GM12872 (cell line): ENCODE measurements around the gene TMEM139.

Experiments
- TF ChIP-seq, protein P1 (sequence below): IDR thresholded peaks from 3 replicates; pipeline ENCODE4 v1.5.1; 2011; ENCODE audit warnings: low read depth, mild to moderate bottlenecking, low read length, moderate library complexity; ENCODE audit not compliant: insufficient read depth

The TMEM139 gene

DNA sequence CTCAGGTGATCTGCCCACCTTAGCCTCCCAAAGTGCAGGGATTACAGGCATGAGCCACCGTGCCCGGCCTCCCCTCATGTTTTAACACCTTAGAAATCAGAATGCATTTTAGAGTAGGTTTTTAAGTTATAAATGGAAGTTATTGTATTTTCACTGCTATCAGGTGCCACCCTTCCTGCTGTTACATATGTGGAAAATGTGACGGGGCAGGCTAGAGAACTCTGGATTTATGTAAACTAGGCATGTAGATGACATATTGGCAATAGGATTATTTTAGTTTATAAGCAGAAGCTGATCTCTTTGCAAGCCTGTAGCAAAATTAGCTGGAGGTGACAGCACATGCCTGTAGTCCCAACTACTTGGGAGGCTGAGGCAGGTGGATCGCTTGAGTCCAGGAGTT is 5.5 kb downstream of the TMEM139 start:
- TF ChIP-seq, protein P1, sequence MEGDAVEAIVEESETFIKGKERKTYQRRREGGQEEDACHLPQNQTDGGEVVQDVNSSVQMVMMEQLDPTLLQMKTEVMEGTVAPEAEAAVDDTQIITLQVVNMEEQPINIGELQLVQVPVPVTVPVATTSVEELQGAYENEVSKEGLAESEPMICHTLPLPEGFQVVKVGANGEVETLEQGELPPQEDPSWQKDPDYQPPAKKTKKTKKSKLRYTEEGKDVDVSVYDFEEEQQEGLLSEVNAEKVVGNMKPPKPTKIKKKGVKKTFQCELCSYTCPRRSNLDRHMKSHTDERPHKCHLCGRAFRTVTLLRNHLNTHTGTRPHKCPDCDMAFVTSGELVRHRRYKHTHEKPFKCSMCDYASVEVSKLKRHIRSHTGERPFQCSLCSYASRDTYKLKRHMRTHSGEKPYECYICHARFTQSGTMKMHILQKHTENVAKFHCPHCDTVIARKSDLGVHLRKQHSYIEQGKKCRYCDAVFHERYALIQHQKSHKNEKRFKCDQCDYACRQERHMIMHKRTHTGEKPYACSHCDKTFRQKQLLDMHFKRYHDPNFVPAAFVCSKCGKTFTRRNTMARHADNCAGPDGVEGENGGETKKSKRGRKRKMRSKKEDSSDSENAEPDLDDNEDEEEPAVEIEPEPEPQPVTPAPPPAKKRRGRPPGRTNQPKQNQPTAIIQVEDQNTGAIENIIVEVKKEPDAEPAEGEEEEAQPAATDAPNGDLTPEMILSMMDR, result no peak

DNA sequence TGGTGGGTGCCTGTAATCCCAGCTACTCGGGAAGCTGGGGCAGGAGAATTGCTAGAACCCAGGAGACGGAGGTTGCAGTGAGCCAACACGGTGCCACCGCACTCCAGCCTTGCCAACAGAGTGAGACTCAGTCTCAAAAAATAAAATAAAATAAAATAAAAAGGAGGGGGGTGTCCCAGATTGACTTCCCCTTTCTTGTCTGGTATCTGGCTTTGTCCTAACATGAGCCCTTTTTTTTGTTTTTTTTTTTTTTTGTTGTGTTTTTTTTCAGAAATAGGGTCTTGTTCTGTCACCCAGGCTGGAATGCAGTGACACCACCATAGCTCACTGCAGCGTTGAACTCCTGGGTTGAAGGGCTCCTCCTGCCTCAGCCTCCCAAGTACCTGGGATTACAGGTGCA is 8.1 kb downstream of the TMEM139 start:
- TF ChIP-seq, protein P1, result no peak

DNA sequence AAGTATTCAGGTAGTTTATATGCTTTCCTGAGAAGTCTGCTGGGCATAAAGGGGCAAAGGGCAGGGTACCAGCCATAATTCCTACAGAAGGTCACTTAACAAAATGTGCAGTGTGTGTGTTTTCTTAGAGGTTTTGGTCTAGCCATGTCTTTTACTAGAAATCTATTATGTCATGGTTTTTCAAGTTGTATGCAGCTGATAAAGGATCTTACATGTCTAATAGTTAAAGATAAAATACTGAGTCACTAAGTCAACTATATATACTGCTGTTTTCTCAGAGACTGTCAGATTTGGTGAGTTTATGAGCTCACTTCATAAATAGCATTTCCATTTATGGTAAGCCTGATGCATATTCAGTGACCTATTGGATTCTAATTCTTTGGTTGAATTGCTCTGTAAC is 11.1 kb downstream of the TMEM139 start:
- TF ChIP-seq, protein P1, result no peak

DNA sequence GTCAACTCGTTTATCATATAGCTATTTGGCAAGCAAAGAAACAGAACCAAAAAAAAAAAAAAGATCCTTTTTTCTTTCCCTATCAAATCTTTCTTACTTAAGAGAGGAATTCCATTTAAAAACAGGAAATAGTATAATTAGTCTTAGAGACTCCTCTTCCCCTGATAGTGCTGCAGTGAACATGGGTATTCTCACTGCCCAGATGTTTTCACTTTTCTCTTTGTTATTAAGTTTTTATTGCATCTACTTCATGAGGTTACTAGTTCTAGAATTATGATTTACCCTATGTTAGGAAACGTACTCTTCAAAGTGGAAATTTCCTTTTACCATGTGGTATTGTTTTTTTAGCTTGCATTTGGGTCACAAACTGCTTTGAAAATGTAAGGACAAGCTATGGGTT is 11.9 kb downstream of the TMEM139 start:
- TF ChIP-seq, protein P1, result no peak

DNA sequence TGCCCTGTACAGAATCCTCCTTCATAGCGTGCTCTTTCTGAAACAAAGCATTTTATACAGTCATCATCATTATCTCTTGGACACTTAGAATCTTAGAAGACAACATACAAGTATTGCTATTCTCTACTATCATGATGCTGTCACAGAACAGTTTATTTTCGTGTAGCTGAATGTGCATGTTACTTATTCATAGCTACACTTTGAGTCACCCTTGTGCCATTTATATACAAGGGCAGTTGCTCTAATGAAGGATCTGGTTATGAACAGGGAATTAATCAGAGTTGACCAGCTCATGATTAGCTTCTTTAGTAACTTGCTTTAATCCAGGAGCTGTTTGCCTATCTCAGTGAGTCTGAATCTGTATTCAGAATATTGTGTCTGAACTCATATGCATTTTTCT is 14.6 kb downstream of the TMEM139 start:
- TF ChIP-seq, protein P1, result no peak

DNA sequence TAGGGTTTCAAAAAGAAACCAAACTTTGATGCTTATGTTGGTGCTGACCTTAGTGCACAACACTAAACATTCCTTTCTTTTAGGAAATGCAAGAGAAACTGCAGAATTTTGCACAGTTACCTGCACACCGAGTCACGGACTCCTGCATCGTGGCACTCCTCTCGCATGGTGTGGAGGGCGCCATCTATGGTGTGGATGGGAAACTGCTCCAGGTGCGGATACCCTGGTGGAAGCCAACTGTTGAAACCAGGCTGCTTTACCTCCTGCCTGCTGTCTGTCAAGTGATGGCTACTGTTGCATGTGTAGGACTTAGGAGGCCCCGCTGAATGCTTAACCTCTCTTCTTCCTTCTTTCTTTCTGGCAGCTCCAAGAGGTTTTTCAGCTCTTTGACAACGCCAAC is 15.1 kb downstream of the TMEM139 start:
- TF ChIP-seq, protein P1, result peak; percentile 69

DNA sequence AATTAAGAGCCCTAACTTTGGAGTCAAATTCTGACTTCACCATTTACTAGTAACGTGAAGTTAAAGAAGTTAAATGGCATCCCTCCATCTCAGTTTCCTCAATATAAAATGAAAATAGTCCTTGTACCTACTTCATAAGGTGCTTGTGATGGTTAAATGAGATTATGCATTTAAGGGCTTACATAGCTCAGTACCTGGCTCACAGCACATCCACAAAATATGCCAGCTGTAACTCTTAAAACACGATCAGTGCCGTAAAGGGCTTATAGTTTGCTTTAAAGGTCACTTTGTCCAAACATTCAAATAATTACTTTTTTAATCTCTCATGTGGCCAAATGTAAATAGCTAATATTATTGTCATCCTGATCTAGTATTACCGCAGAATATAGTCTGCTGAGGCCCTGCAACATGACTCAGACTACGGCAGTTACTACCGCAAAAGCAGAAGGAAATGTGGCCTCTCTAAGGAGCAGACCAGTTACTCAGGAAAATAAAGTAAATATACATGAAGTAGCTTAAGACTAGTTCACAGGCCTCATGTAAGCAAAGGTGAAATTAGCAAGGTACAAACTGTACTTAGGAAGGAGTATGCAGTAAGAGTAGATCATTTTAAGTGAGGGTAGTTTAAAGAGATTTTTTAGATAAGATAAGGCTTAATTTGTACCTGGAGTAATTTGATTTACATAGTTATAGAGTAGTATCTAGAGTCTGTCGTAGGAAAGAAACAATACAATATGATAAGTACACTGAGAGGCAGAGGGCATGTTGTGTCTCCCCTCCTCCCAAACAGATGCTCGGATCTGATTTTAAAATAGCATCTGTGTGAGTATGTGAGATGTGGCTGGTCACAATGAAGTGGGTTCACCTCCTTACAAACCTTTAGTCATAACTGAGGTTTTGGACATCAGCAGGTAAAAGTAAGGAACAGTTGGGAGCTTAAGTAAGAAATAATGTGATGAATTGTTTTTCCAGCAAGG is 16.5 kb downstream of the TMEM139 start:
- TF ChIP-seq, protein P1, result no peak
